K562 (cell line): Measurements from ENCODE around the gene GPR3. TPM values are rescaled to one million over a fixed set of nuclear protein-coding genes. Genes with fewer than 3 reads are reported as not detected.
A peak's percentile ranks its signal among the peaks of the same experiment; 100 is the strongest.

Source experiments
- CC2D1A ChIP-seq: fragments of 450-650 bp; IDR thresholded peaks from 2 replicates; pipeline ENCODE4 v1.6.1; 2017; ENCODE audit warnings: mild to moderate bottlenecking
- CXXC5 ChIP-seq: fragments of 250-450 bp; sonication (Bioruptor Pico); IDR thresholded peaks from 2 replicates; pipeline ENCODE4 v1.8.0; 2022; ENCODE audit warnings: inconsistent platforms, mild to moderate bottlenecking, moderate library complexity
- E2F1 ChIP-seq: sonication (generic); formaldehyde crosslinking; IDR thresholded peaks from 2 replicates; pipeline ENCODE4 v1.8.1; 2023; ENCODE audit warnings: mild to moderate bottlenecking, missing genetic modification reagents, moderate library complexity
- JUND ChIP-seq, 2 experiments: IDR thresholded peaks; 2 replicates in 1 of 2; 3 replicates in 1 of 2; pipeline ENCODE4 v1.6.1; 2011; ENCODE audit warnings: borderline replicate concordance in 2 of 2, low read depth in 2 of 2, low read length in 2 of 2, improper control_type of control experiment in 1 of 2, missing biosample characterization in 1 of 2, missing genetic modification characterization in 1 of 2, missing genetic modification reagents in 1 of 2
- KDM1A ChIP-seq, 2 experiments: fragments of 450-650 bp; IDR thresholded peaks; 2 replicates each; pipeline ENCODE4 v1.6.1; 2016; ENCODE audit warnings: mild to moderate bottlenecking in 2 of 2
- NCOA1 ChIP-seq: fragments of 450-650 bp; IDR thresholded peaks from 2 replicates; pipeline ENCODE4 v1.6.1; 2016; ENCODE audit warnings: low read depth
- NRF1 ChIP-seq, 2 experiments: fragments of 450-650 bp; IDR thresholded peaks in 1 of 2; conservative IDR thresholded peaks in 1 of 2; 2 replicates each; pipeline ENCODE4 v1.6.1; 2014; ENCODE audit warnings: mild to moderate bottlenecking in 2 of 2
- PKNOX1 ChIP-seq: fragments of 450-650 bp; IDR thresholded peaks from 2 replicates; pipeline ENCODE4 v1.6.1; 2016
- RAD21 ChIP-seq, 2 experiments: fragments of 250-450 bp in 1 of 2; fragments of 450-650 bp in 1 of 2; sonication (Bioruptor Pico) in 1 of 2; formaldehyde crosslinking in 1 of 2; IDR thresholded peaks in 1 of 2; conservative IDR thresholded peaks in 1 of 2; 2 replicates each; pipeline versions ENCODE4 v1.4.0 to v1.8.0; 2020 to 2022; ENCODE audit warnings: mild to moderate bottlenecking in 2 of 2, moderate library complexity in 1 of 2
- SMARCB1 ChIP-seq: IDR thresholded peaks from 2 replicates; pipeline ENCODE4 v1.6.1; 2011; ENCODE audit warnings: improper control_type of control experiment, low read depth; ENCODE audit not compliant: insufficient read length
- SMARCC2 ChIP-seq: fragments of 450-650 bp; IDR thresholded peaks from 2 replicates; pipeline ENCODE4 v1.6.1; 2017; ENCODE audit warnings: antibody characterized with exemption, moderate library complexity, mild to moderate bottlenecking, low read depth
- SRSF1 ChIP-seq: fragments of 200-400 bp; formaldehyde crosslinking; IDR thresholded peaks from 2 replicates; pipeline ENCODE4 v1.6.1; 2017; ENCODE audit warnings: mild to moderate bottlenecking, low read depth, low read length, moderate library complexity
- SUPT5H ChIP-seq: fragments of 450-650 bp; IDR thresholded peaks from 2 replicates; pipeline ENCODE4 v1.6.1; 2016
- THRB ChIP-seq: fragments of 450-650 bp; formaldehyde crosslinking; conservative IDR thresholded peaks from 2 replicates; pipeline ENCODE4 v1.4.0; 2022; ENCODE audit warnings: mild to moderate bottlenecking, missing genetic modification characterization
- ZNF445 ChIP-seq: fragments of 250-450 bp; sonication (Bioruptor Pico); IDR thresholded peaks from 2 replicates; pipeline ENCODE4 v1.4.0; 2020; ENCODE audit warnings: low read depth, mild to moderate bottlenecking, moderate library complexity
- ZNF584 ChIP-seq: fragments of 200-800 bp; sonication (Bioruptor generic); IDR thresholded peaks from 2 replicates; pipeline ENCODE4 v1.6.1; 2016; ENCODE audit warnings: low read depth, mild to moderate bottlenecking, missing genetic modification characterization, missing compliant biosample characterization
- ZSCAN29 ChIP-seq: fragments of 450-650 bp; IDR thresholded peaks from 2 replicates; pipeline ENCODE4 v1.6.1; 2017
- ZSCAN32 ChIP-seq: fragments of 450-650 bp; formaldehyde crosslinking; IDR thresholded peaks from 2 replicates; pipeline ENCODE4 v1.4.0; 2020; ENCODE audit warnings: mild to moderate bottlenecking, moderate library complexity
- ZZZ3 ChIP-seq: fragments of 450-650 bp; IDR thresholded peaks from 2 replicates; pipeline ENCODE4 v1.6.1; 2016; ENCODE audit warnings: antibody characterized with exemption, mild to moderate bottlenecking, moderate library complexity
- polyA plus RNA-seq, 8 experiments: library from polyadenylated mRNA; depleted of rRNA in 4 of 8; stranded (reverse) in 5 of 8; unstranded in 3 of 8; fragments of >200 nt; fragmentation: Nextera tagmentation in 2 of 8; fragmentation: Illumina TruSeq in 1 of 8; extraction: Ambion mirVana in 2 of 8; extraction: Trizol in 1 of 8; gene quantifications; 2 replicates each; pipeline versions ENCODE4 v1.2.1 to v1.2.3, GENCODE V29; 2011 to 2014; ENCODE audit warnings: inconsistent platforms in 1 of 8, missing spikeins in 1 of 8
- total RNA-seq, 7 experiments: library from RNA; depleted of rRNA in 6 of 7; stranded (reverse); fragments of >200 nt in 6 of 7; fragmentation: Illumina TruSeq in 2 of 7; extraction: Trizol in 2 of 7; gene quantifications; 2 replicates each; pipeline versions ENCODE4 v1.2.1 to v1.2.3, GENCODE V29; 2011 to 2021; ENCODE audit warnings: low replicate concordance in 1 of 7
- TF ChIP-seq, protein P1 (sequence below): fragments of 200-800 bp; sonication (Bioruptor generic); IDR thresholded peaks from 2 replicates; pipeline ENCODE4 v1.6.1; 2017; ENCODE audit warnings: missing genetic modification characterization, missing compliant biosample characterization
- TF ChIP-seq, protein P2 (sequence below): fragments of 450-650 bp; formaldehyde crosslinking; IDR thresholded peaks from 2 replicates; pipeline ENCODE4 v1.4.0; 2020; ENCODE audit warnings: mild to moderate bottlenecking, mixed read lengths

Gene GPR3
- total and polyA plus RNA-seq, 9 of the 15 experiments (the other 6 are each of a cell fraction or from before 2014, with no cell fraction given), result 0.24 to 11.5 (median 3.7) TPM

GRCh38 chr1:27372022-27372807, 20.2 kb upstream of the GPR3 start (continued):
- TF ChIP-seq RAD21 (CRISPR knock-in tag; conservative IDR thresholded peaks at IDR 0.05 in 1 of 2, IDR thresholded peaks at IDR 0.05 in 1 of 2), result peak; percentile 38 to 46
- TF ChIP-seq, protein P1, sequence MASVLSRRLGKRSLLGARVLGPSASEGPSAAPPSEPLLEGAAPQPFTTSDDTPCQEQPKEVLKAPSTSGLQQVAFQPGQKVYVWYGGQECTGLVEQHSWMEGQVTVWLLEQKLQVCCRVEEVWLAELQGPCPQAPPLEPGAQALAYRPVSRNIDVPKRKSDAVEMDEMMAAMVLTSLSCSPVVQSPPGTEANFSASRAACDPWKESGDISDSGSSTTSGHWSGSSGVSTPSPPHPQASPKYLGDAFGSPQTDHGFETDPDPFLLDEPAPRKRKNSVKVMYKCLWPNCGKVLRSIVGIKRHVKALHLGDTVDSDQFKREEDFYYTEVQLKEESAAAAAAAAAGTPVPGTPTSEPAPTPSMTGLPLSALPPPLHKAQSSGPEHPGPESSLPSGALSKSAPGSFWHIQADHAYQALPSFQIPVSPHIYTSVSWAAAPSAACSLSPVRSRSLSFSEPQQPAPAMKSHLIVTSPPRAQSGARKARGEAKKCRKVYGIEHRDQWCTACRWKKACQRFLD (CRISPR knock-in tag), result no peak
- no peak for TF ChIP-seq SMARCC2
- no peak for TF ChIP-seq SRSF1
- 0 out of 2 replicates have a peak, but pooled peaks have one; percentile 20 for TF ChIP-seq NCOA1
- no peak for TF ChIP-seq ZSCAN32 (CRISPR knock-in tag)
- TF ChIP-seq NRF1 (conservative IDR thresholded peaks at IDR 0.05 in 1 of 2, IDR thresholded peaks at IDR 0.05 in 1 of 2), result peak in 1 of 2 experiments; percentile 50; a peak in 3 of 4 replicates
- TF ChIP-seq CC2D1A, result 0 out of 2 replicates have a peak, but pooled peaks have one; percentile 10
- no peak for TF ChIP-seq SMARCB1
- no peak for TF ChIP-seq PKNOX1
- TF ChIP-seq JUND (IDR thresholded peaks at IDR 0.05; ENCODE audit: borderline replicate concordance, low read depth, low read length), result peak; percentile 16; the same call in 1 of the 2 replicates
- TF ChIP-seq JUND (tag; IDR thresholded peaks at IDR 0.05; ENCODE audit: borderline replicate concordance, low read depth, low read length), result no peak
- no peak for TF ChIP-seq KDM1A (IDR thresholded peaks at IDR 0.05)
- TF ChIP-seq ZSCAN29, result no peak
- no peak for TF ChIP-seq ZNF445 (CRISPR knock-in tag)
- TF ChIP-seq CXXC5, result no peak
- no peak for TF ChIP-seq E2F1 (CRISPR knock-in tag)
- TF ChIP-seq ZNF584 (CRISPR knock-in tag), result no peak
- no peak for TF ChIP-seq SUPT5H
- TF ChIP-seq ZZZ3, result no peak
- no peak for TF ChIP-seq THRB (CRISPR knock-in tag)
- TF ChIP-seq, protein P2, sequence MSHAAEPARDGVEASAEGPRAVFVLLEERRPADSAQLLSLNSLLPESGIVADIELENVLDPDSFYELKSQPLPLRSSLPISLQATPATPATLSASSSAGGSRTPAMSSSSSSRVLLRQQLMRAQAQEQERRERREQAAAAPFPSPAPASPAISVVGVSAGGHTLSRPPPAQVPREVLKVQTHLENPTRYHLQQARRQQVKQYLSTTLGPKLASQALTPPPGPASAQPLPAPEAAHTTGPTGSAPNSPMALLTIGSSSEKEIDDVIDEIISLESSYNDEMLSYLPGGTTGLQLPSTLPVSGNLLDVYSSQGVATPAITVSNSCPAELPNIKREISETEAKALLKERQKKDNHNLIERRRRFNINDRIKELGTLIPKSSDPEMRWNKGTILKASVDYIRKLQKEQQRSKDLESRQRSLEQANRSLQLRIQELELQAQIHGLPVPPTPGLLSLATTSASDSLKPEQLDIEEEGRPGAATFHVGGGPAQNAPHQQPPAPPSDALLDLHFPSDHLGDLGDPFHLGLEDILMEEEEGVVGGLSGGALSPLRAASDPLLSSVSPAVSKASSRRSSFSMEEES (CRISPR knock-in tag), result no peak
